NCI-H1694 (cell line): ENCODE results near the gene SHH.

ENCODE experiments used
- DNase-seq: peaks from one replicate; lab custom pipeline; 2025; lab: John Stamatoyannopoulos, UW

Gene SHH

DNA sequence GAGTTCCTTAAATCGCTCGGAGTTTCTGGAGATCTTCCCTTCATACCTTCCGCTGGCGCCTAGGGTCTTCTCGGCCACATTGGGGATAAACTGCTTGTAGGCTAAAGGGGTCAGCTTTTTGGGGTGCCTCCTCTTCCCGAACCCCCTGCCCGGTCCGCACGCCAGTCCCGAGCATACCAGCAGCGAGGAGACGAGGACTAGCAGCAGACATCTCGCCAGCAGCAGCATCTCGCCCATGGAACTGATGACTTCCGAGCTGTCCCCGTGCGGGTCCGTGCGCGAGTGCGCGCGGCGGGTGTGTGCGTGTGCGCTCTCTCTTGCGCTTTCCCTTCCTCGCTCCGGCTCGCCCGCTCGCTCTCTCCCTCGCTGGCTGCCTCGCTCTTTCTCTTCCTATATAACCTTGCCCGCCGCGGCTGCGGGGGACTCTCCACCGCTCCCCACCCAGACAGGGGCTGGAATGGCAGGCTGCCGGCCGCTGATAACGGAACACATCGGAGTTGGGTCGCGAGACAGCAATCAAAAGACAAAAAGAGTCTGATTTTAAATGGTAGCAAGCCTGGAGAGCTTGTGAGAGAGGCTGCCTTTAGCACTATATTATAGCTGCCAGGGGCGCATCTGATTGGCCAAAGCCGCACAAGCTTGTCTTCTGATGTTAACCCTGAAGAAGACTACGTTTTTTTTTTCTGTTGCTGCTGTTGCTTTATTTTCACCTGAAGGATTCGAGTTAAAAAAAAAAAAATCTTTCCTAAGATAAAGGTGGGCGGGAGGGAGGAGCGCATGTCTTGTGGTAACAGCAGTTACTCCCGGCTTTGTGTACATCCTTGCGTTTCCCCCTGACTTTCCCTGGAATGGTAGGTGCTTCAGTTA, at the start of gene SHH:
SHH (minus strand) TSS at position 569 of the 867 bp plus-strand sequence; CDS start at position 228, 341 bp downstream.
- no peak for DNase-seq

GRCh38 chr7:155861480-155861868, 49.2 kb upstream of the SHH start:
- DNase-seq: no peak

GRCh38 chr7:155860840-155861479, 48.7 kb upstream of the SHH start:
- peak; percentile 26 for DNase-seq

GRCh38 chr7:155860461-155860839, 48.2 kb upstream of the SHH start:
- DNase-seq: no peak

- DNase-seq: no peak
These were observed 46.3 kb upstream of the SHH start for GRCh38 chr7:155858521-155859061.

DNA sequence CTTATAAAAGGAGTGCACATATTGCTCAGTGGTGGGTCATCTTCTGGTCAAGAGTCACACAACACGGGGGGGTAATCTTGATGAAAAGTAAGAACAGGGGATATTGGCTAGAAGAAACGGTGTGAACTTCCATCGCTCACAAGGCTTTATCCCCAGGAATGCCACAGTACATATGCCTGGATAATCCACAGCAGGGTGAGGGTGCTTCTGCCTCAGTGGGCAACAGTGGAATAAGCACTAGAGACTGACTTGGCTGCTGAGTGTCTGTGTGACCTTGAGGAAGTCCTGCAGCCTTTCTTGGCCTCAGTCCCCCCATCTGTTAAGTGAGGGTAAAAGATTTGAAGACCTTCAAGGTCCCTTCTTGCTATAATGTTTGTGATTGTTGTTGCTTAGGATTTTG, 44.9 kb upstream of the SHH start:
- no peak for DNase-seq

GRCh38 chr7:155856656-155857055, 44.4 kb upstream of the SHH start:
- no peak for DNase-seq

DNA sequence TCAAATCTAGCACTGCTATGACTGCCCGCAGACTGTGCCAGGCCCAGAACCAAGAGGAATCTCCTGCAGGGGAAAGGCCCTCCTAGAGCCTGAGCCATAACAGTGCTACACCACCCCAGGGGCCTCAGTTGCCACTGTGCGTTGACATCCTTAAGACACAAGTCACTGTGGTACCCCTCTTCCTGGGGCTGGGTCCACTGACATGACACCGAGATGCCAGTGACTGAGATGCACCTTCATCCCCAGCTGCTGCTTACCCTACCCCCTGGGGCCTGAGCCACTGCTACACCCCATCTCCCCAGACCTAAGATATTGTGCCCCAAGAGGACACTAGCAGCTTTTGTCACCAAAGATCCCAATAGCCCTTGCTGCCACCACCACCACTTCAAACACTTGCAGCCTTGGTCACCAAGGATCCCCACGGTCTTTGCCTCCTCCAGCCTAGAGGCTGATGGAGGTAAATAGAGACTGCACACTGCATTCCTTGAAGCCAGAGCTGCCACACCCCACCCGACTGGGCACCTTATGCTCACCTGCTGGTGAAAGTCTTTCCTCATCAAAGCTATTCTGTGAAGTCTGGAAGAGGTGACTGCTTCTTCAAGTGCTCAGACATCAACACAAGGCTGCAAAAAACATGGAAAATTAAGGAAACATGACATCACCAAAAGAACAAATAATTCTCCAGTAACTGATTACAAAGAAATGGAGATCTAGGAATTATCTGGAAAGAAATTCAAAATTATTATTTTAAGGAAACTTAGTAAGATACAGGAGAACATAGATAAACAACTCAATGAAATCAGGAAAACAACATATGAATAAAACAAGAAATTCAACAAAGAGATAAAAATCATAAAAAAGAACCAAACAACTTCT, 40.4 kb upstream of the SHH start:
- no peak for DNase-seq

DNA sequence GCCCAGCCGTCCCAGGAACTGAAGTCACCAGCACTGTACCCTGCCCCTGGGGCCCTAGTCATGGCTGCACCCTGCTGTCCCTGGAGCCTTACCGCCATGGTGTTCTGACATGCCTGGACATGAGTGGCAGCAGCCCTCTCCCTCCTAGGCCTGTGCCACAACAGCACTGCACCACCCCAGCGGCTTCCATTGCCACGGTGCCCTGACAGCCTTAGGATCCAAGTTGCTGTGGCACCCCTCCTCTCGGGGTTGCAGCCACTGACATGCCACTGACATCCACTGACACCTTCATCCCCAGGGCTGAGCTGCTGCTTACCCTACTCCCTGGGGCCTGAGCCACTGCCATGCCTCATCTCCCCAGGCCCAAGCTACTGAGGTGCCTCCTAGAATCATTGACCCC, 39.6 kb upstream of the SHH start:
- DNase-seq: no peak

DNA sequence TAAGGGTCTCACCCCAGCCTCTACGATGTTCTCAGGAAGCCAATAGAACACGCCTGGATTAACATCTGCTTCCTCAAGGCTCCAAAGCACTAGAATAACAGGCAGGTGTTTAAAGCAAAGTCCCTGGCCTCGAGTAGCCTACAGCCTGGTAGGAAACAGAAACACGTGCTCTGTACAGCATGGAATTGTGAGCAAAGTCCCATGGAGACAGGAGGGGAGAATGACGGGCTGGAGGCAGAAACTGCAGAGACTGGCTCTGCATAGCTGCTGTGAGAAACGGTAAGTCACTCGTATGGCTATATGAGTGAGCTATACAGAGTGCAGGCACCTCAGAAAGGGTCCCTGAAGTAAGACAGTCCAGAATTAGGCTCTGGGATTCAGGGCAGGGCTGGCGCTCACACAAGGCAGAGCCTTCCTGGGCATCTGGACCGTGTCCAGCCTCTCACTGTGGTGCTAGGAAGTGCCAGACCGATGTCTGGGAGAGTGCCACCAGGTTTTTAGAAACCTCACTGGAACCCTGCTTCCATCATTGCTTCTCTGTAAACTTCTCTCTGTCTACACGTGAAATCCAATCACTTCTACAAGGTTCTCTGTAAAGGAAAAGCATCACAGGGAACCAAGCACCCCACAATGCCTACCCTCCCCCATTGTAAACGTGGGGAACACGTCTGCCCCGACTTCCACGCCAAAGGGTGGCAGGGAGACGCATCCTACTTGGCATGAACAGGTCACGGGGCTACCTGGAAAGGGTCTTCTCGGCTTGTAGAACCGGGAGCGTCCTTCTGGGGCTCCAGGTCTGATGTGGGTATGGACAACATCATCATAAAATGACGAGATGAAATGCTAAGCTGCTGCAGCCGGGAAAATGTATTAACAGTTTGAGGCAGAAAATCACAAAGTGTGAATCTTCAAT, 38.8 kb upstream of the SHH start:
- DNase-seq: no peak

DNA sequence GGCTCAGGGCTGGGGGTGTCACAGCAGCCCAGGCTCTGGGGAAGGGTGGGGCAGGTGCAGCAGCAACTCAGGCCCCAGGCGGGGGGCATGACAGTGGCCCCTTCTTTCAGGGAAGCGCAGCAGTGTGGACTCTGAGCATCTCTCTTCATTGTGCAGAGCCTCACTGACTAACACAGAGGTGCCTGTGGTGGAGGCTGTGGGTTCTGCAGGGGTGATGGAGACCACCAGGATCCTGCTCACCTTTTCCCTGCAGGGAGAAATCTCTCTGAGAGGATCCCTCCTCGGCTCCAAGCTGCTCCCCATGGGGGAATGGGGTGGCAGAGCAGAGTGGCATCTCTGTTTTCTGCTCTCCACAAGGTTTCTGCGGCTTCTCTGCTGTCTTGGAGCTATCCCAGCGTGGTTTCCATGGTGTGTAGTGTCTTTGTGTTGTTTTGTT, 37.8 kb upstream of the SHH start:
- no peak for DNase-seq

DNA sequence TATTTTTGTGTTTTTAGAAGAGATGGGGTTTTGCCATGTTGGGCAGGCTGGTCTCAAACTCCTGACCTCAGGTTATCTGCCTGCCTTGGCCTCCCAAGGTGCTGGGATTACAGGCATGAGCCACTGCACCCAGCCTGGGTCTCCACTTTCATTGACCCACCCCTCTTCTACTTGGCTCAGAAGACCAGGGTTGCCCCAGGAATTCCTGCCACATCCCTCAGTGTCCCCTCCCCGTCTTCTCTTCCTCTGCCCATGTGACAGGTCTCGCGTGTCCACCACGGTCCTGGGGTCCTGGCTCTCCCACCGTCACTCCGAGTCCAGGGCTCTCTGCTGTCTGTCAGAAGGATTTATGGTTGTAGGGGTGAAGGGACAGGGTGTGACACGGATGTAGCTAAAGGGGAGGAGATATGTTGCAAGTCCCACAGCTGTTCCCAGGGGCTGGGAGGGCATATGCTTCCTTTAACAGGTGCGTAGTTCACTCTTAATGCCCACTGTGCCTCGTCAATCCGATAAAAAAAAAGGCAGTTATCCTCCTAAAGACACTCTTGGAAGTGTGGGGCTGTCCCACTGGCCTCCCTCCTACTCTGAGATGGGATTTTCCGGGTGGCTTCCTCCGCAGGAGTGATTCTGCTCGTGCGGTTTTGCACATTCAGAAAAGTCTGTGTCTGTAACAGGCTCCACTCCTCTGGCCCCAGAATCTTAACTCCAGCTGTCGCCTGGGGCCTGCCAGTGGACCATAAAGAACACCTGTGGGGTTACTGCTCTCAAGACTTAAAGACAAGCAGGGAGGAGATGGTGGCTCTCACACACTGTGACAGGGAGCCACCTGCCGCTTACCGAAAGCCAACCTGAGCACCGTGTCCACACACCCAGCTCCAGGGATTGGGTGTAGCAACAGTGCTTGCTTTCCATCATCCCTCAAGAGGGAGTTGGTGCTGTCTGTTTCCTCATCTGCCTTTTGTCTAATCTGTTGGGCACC, 36.7 kb upstream of the SHH start:
- DNase-seq: no peak

DNA sequence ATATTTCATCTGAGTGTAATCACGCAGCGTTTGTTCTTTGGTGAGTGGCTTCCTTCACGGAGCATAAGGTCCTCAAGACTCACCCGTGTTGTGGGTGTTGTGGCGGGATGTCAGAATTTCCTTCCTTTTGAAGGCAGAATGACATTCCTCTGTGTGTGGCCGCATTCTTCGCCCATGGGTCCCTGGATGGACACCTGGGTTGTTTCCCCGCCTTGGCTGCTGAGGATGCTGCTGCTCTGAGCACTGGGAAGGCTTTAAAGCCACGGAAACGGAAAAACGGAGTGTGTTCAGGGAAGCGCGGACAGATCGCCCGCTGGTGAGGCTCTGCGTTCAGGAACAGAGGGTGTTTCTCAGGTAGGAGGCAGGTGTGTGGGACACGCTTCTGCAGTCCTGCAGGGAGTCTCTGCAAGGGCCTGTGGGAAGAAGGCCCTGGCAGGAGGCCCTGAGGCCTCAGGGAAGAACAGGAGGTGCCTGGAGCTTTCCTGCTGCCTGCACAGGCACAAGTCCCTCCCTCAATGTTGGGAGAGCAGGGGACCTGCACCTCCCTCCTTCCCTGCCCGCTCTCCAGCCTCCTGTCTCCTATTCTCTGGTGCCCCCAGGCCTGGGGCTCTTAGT, 35.7 kb upstream of the SHH start:
- DNase-seq: no peak

DNA sequence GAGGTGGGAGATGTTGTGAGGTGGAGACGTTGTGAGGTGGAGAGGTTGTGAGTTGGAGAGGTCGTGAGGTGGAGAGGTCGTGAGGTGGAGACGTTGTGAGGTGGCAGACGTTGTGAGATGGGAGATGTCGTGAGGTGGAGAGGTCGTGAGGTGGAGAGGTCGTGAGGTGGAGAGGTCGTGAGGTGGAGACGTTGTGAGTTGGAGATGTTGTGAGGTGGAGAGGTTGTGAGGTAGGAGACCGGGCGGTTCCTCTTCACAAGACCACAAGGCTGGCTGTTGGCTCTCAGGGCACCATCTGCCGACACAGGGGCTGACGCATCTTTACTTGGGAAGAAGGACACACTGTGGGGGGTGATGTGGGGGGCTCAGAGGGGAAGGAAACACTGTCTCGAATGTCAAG, 34.7 kb upstream of the SHH start:
- DNase-seq: no peak

GRCh38 chr7:155846156-155846555, 33.9 kb upstream of the SHH start:
- DNase-seq: no peak

GRCh38 chr7:155845226-155845625, 33.0 kb upstream of the SHH start:
- DNase-seq: no peak

DNA sequence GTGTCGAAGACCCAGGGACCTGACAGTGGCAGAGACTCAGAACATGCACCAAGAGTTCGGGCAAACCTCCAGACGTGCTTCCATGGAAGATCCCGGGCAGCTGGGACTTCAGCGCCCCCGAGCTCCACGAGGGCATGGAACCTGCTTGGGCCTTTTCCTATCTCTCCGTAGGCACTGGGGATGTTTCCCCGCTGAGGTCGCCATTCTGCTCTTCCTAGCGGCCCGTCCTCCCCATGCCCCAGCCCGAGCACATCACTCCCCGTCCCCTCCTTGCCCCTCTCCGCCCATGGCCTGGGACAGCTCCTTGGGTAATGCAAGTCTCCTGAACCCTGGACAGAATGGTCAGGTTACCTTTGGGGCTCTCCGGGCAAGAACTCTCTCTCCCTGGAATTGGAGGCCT, 32.3 kb upstream of the SHH start:
- DNase-seq: no peak

GRCh38 chr7:155844019-155844453, 31.8 kb upstream of the SHH start:
- DNase-seq: no peak

GRCh38 chr7:155843426-155844018, 31.3 kb upstream of the SHH start:
- no peak for DNase-seq
